Retina (tissue), 1 donor: ENCODE data around the gene KCNJ16.

Experiments used
- DNase-seq: peaks from one replicate; pipeline ENCODE4 v3.0.0-alpha.2; 2016

KCNJ16 gene

GRCh38 chr17:70132505-70132904, 57.5 kb downstream of the KCNJ16 start:
- no peak for DNase-seq

- DNase-seq = no peak
These were observed 59.0 kb downstream of the KCNJ16 start for GRCh38 chr17:70134042-70134441.

DNA sequence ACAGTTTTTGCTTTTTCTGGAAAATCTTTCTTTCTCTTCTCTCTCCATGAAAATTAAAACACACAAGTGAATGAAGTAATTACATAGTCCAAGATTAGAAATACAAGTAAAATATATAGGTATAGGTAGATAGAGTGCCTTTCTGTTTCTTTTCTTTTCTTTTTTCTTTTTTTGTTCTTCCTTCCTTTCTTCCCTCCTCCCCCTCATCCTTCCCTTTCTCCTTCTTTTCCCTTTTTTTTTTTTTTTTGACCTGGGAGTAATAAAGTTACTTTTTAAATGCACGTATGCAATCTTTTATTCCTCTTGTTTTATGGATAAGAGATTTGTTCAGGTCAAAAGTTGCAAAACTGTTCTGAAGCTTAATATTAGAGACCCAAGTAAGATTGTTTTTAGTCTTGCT, 59.8 kb downstream of the KCNJ16 start:
- no peak for DNase-seq

- DNase-seq = no peak
These were observed 61.1 kb downstream of the KCNJ16 start for GRCh38 chr17:70136131-70136530.

GRCh38 chr17:70137451-70138230, 62.6 kb downstream of the KCNJ16 start:
- peak; percentile 11 for DNase-seq

DNA sequence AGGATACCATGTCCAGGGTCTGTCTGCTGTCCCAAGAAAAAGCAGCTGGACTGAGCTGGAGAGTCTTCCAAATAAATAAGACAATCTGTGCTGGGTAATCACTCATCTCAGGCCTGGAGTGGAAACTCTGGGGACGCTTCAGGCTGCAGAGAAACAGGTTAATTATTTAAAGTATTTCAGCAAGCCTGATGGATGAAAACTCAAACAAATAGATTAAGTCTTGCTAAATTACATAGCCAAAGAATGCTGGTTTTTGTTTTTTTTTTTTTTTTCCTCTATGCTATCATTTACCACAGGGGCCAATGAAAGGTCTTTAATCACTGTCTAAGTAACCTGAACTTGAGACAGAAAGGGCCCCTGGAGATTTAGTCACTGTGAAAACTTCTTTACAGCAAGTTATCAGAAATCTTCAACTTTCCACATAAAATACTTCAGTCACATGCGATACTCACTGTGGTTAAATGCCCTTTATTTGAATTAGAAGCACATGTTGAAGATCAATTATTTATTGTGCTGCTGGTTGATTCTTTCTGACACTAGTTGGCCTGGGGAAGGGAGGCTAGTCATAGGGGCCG, 63.4 kb downstream of the KCNJ16 start:
- peak; percentile 18 for DNase-seq

DNA sequence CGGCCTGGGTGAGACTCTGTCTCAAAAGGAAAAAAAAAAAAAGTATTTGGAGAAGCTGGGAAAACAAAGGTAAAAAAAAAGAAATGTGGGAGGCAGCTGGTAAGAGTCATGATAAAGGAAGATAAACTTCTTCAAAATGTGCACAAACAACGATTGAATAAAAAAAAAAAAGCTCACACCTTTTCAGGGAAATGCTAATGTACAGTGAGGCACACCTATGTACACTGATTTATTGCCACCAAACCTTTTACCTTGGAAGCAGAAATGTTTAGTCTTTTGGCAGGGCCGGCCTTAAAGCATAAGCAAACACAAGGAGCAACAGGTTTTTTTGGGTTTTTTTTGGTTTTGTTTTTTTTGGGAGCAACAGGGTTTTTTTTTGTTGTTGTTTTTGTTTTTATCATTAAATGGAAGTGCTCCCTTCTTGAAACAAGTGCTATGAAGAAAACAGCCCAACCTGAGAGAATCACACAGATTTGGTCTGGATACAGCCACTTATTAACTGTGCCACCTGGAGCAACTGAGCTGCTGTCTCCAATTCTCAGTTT, 64.5 kb downstream of the KCNJ16 start:
- no peak for DNase-seq

GRCh38 chr17:70144260-70144846, 69.3 kb downstream of the KCNJ16 start:
- peak; percentile 25 for DNase-seq

DNA sequence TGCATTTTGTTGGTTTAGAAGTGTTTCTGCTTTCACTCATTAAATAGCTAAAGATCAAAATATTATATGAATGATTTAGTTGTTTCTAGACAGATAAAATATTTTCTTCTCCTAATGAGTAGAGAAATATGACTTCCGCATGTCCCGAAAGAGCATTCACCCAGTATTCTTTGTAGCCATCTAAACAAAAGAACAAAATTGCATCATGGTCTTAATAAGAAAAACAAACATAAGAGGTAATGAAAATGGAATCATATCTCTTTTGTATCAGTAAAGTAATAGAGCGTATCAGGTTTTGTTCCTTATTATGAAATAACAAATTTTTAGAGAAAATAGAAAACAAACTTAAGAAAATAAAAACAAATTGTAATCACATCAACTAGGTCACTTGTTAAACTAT, 78.2 kb downstream of the KCNJ16 start:
- DNase-seq = no peak

DNA sequence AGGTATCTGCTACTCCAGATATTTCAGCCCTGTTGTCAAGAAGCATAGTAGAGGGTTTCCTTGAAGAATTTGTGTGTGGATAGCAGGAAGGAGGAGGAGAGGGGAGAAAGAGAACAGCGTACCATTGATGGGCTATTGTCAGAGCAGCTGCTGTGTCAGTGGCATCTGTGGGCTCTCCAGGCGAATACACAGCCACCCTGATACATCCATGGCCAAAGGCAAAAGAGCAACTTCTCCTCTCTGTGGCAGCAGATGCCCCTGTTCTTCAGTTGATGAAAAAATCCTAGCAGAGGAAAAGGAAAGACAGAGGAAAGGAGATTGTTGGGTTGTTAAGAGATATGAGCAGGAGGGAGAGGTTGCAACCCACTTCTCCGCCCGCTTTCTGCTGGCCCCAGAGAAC, 82.1 kb downstream of the KCNJ16 start:
- DNase-seq = no peak

DNA sequence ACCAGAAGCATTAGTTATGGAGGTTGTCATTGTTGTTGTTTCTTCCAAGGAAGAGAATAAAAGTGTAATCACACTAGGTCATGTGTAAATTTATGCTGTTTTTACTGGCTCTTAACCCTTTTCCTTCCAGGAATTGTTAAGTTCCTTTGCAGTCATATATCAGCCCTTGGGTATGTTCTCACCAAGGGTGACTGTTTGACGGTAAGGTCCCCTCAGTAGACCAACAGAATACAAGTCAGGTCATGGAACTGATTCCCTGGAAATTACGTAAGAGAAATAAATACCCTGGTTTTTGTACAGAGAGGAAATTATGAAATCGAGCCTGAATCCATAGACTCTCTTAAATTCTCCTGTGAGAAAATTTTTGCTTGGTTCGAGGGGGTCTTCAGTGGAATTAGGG, 83.2 kb downstream of the KCNJ16 start:
- DNase-seq = no peak

GRCh38 chr17:70158591-70158990, 83.6 kb downstream of the KCNJ16 start:
- DNase-seq = no peak

DNA sequence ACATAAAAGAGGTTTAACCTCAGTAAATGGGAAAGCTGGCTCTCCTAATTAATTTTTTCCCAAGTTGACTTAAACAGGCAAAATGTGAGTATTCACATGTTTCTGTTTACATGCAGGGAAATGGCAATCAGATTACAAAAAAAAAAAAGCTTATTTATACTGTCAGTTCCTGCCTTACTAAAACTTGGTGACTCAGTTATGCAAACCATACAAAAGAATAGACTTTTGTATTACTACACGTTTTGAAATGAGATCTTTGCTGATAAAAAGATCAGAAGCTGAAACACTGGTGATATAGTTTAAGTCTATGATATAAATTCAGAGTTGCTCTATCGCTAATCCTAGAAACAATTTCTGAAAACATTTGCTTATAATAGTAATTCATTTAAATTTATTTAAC, 85.0 kb downstream of the KCNJ16 start:
- DNase-seq = no peak

- no peak for DNase-seq
These were observed 86.5 kb downstream of the KCNJ16 start for GRCh38 chr17:70161519-70161918.

DNA sequence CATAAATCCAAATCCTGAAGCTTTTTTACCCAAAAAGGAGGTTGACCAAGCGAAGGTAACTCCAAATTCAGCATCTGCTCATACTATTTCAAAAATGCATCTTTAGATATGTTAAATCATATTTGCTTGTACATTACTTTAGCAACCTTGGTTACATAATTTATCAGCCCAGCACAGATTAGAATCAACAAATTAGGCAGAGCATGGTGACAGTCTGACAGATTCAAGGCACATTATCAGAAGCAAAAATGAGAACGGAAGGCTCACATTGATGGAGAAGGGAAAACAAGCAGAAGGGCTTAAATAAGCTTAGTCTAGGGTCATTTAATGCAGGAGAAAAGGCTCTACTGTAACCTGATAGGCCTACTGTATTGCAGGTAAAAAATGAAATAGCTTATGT, 90.4 kb downstream of the KCNJ16 start:
- DNase-seq = no peak

GRCh38 chr17:70166615-70167014, 91.6 kb downstream of the KCNJ16 start:
- no peak for DNase-seq

GRCh38 chr17:70168044-70168976, 93.3 kb downstream of the KCNJ16 start:
- peak; percentile 79 for DNase-seq

- peak; percentile 96 for DNase-seq
These were observed 94.1 kb downstream of the KCNJ16 start, which contains the start of gene KCNJ2 for GRCh38 chr17:70168977-70169708. KCNJ2 (plus strand) TSS chr17:70169532; CDS start chr17:70175040, 5,508 bp downstream.

- DNase-seq = no peak
These were observed 94.9 kb downstream of the KCNJ16 start for GRCh38 chr17:70169709-70170597.

DNA sequence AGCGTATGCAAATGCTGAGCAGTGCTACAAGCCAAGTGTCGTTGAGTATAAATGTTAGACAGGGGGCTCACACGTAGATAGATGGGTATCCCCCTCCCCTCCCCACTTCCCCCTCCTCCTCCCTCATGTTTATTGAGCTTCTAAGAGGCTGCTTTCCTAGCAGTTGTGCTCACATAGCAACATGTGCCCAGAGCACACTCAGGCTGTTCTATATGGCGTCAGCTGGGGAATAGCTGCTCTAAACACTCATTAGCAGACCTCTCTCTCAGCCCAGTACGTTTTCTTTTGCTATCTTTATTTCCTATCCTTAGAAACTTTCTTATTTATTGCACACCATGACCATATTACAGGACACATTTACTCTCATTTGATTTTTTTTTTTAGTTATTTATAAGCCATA, 96.1 kb downstream of the KCNJ16 start:
- no peak for DNase-seq

GRCh38 chr17:70172449-70172848, 97.4 kb downstream of the KCNJ16 start:
- no peak for DNase-seq
